Adipocyte (in vitro differentiated cells): Measurements from ENCODE around the gene TMOD2.
A peak's percentile ranks its signal among the peaks of the same experiment; 100 is the strongest.
"Not testable (repeated sequence)": the region's sequence is repeated elsewhere in the genome, so short reads cannot be mapped to it uniquely, and the experiment has no call there.

ENCODE experiments used
- DNase-seq: peaks from one replicate; pipeline ENCODE4 v3.0.0-alpha.2; 2015; ENCODE audit warnings: low read depth
- H3K27me3 ChIP-seq: replicated peaks from 2 replicates; pipeline ENCODE4 v1.7.0; 2013; ENCODE audit warnings: mild to moderate bottlenecking, low read length, moderate library complexity; ENCODE audit not compliant: control insufficient read depth, insufficient read depth
- H3K36me3 ChIP-seq: 2 replicates; pipeline ENCODE4 v1.7.0; 2013; ENCODE audit warnings: low read length, mild to moderate bottlenecking, moderate library complexity; ENCODE audit not compliant: control insufficient read depth, insufficient read depth, severe bottlenecking
- H3K4me1 ChIP-seq: 2 replicates; pipeline ENCODE4 v1.7.0; 2013; ENCODE audit warnings: mild to moderate bottlenecking, low read length, moderate library complexity; ENCODE audit not compliant: control insufficient read depth, insufficient read depth
- H3K4me3 ChIP-seq: 2 replicates; pipeline ENCODE4 v1.7.0; 2013; ENCODE audit warnings: mild to moderate bottlenecking, low read length, moderate library complexity
- H3K9ac ChIP-seq: 2 replicates; pipeline ENCODE4 v1.7.0; 2013; ENCODE audit warnings: mild to moderate bottlenecking, low read length, moderate library complexity
- H3K9me3 ChIP-seq: 2 replicates; pipeline ENCODE4 v1.7.0; 2013; ENCODE audit warnings: mild to moderate bottlenecking, low read length, moderate library complexity; ENCODE audit not compliant: control insufficient read depth

TMOD2 gene

DNA sequence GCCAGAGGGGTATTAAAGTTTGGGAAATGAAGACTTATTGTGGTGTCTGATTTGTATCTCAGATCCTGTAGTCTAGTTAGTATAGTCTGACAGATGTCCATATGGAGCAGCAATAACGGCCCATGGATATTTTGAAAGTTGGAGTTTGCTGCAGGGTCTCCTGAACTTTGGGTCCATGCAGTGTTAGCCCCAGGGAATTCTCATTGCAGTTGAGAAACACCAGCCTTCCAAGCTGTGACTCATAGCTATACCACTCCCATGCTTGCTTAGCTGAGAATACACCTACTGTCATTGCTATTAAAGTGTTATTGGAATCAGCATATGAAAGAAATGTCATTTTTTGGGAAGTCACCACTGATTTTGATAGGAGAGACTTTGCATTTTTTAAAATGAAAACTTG lies 29.2 kb downstream of the TMOD2 start:
- no peaks in the 10 kb centered on the region for H3K36me3 ChIP-seq
- H3K9ac ChIP-seq, result no peak overlapping the region
- DNase-seq, result peak; percentile 53
- no peaks in the 10 kb centered on the region for H3K27me3 ChIP-seq
- peaks cover 9% of the 10 kb centered on the region for H3K4me1 ChIP-seq
- no peaks in the 10 kb centered on the region for H3K9me3 ChIP-seq
- no peak overlapping the region for H3K4me3 ChIP-seq

DNA sequence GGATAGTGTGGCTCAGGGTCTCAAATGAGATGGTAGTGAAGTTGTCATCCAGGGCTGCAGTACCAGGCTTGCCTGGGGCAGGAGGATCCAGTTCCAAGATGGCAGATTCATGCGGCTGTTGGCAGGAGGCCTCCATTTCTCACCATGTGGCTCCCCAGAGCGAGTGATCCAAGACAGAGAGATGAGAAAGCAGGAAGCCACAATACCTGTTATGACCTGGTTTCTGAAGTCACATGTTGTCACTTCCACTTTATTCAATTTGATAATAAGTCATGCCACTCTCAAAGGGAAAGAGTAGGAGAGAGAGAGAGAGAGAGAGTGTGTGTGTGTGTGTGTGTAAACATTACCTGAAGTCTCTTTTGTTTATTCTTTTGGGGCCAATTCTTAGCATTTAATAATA lies 30.1 kb downstream of the TMOD2 start:
- peaks cover 9% of the 10 kb centered on the region for H3K4me1 ChIP-seq
- no peaks in the 10 kb centered on the region for H3K27me3 ChIP-seq
- no peak overlapping the region for H3K9ac ChIP-seq
- H3K9me3 ChIP-seq, result no peaks in the 10 kb centered on the region
- H3K4me3 ChIP-seq, result no peak overlapping the region
- H3K36me3 ChIP-seq, result peaks cover 6% of the 10 kb centered on the region
- DNase-seq, result no peak

DNA sequence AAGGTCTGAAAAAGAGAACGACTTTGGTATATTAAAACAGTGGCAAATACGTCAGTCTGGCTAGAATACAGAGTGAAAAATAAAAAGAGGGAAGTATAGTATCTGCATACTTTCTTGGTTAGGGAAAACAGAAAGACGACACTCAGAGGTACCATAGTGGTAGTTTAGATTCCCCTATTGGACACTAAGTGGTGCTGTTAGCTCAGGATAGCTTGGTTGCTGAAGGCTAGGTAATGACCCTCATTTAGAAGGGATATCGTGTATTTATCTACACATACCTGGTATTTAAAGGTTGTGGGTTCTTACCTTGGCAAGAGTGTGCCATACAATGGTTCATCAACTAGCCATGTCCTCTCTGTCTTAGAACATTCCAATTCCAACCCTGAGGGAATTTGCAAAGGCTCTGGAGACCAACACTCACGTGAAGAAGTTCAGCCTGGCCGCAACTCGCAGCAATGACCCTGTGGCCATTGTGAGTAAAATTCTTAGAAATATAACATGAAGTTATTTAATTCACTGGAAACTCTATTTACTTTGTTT lies 31.0 kb downstream of the TMOD2 start:
- DNase-seq, result no peak
- peaks cover 5% of the 10 kb centered on the region for H3K4me1 ChIP-seq
- no peaks in the 10 kb centered on the region for H3K9me3 ChIP-seq

DNA sequence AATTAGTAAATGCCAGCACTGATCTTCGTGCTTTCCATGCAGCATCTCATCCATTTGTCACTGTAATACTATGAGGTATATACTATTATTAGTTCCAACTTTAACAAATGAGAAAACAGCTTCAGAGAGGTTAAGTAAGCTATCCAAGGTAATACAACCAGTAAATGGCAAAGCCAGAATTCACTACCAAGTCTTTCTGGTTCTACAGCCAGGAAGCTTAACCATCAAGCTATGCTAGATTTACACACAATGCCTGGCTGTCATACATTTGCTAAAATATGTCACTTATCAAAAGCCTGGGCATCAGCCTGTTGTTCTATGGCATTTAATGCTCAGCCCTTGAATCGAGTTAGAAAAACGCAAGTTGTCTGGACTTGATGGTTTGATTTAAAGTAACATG lies 32.6 kb downstream of the TMOD2 start:
- H3K27me3 ChIP-seq, result no peaks in the 10 kb centered on the region
- no peak for DNase-seq
- H3K4me1 ChIP-seq, result peaks cover 5% of the 10 kb centered on the region
- H3K4me3 ChIP-seq, result no peak overlapping the region
- H3K36me3 ChIP-seq, result peaks cover 7% of the 10 kb centered on the region
- no peak overlapping the region for H3K9ac ChIP-seq
- H3K9me3 ChIP-seq, result no peaks in the 10 kb centered on the region

More for the DNA sequence above, 31.0 kb downstream of the TMOD2 start:
- Histone ChIP-seq H3K27me3 (no peaks in the 10 kb centered on the region), H3K4me3 (no peak overlapping the region), H3K9ac (no peak overlapping the region), H3K36me3 (peaks cover 7% of the 10 kb centered on the region)

DNA sequence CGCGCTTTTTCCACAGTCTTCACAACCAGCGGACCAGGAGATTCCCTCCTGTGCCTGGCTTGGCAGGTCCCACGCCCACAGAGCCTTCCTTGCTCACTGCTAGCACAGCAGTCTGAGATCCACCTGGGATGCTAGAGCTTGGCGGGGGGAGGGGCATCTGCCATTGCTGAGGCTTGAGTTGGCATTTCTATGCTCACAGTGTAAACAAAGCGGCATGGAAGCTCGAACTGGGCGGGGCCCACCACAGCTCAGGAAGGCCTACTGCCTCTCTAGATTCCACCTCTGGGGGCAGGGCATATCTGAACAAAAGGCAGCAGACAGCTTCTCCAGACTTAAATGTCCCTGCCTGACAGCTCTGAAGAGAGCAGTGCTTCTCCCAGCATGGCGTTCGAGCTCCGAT lies 35.7 kb downstream of the TMOD2 start:
- H3K4me1 ChIP-seq, H3K9me3 ChIP-seq, DNase-seq, H3K36me3 ChIP-seq, H3K9ac ChIP-seq, H3K27me3 ChIP-seq, H3K4me3 ChIP-seq: not testable (repeated sequence)

DNA sequence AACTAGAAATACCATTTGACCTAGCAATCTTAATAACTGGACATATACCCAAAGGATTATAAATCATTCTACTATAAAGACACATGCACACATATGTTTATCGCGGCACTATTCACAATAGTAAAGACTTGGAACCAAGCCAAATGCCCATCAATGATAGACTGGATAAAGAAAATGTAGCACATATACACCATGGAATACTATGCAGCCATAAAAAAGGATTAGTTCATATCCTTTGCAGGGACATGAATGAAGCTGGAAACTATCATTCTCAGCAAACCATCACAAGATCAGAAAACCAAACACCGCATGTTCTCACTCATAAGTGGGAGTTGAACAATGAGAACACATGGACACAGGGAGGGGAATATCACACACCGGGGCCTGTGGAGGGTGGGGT lies 41.1 kb downstream of the TMOD2 start:
- DNase-seq, H3K36me3 ChIP-seq: not testable (repeated sequence)

DNA sequence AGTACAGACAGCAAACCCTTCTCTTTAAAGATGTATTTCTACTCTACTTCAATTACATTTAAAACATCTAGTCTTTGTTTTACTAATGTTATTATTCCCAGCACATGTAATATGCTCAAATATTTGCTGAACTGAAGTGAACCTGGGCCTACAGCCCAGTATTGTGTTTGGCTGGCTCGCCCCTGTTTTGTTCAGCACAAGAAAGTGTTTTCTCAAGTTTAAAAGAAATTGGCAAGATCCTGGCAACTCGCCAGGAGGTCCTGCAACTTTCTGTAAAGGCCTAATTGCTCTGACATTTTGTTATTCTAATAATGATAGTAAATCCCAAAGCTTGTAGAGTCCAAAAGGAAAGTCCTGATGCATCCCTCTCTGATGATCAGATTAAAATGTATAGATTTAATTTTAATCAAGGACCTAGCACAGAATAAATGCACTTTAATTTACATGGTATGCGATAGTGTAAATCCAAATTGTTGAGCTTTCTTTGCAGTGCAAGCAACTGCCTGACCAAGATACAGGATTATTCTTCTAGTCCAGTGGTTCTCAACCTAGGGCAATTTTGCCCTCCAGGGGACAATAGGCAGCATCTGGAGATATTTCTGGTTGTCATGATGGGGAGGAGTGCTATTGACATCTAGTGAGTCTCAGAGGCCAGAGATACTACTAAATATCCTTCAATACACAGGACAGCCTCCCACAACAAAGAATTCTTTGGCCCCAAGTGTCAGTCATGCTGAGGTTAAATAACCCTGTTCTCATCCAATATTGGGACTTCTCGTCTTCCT lies 42.3 kb downstream of the TMOD2 start:
- peak; percentile 89 for DNase-seq
- no peaks in the 10 kb centered on the region for H3K9me3 ChIP-seq
- no peaks in the 10 kb centered on the region for H3K36me3 ChIP-seq
- peaks cover 5% of the 10 kb centered on the region for H3K4me1 ChIP-seq
- H3K27me3 ChIP-seq, result no peaks in the 10 kb centered on the region
- no peak overlapping the region for H3K9ac ChIP-seq
- H3K4me3 ChIP-seq, result no peak overlapping the region

More for the DNA sequence above, 41.1 kb downstream of the TMOD2 start:
- not testable (repeated sequence) for H3K4me1 ChIP-seq, H3K4me3 ChIP-seq, H3K27me3 ChIP-seq, H3K9ac ChIP-seq, H3K9me3 ChIP-seq

DNA sequence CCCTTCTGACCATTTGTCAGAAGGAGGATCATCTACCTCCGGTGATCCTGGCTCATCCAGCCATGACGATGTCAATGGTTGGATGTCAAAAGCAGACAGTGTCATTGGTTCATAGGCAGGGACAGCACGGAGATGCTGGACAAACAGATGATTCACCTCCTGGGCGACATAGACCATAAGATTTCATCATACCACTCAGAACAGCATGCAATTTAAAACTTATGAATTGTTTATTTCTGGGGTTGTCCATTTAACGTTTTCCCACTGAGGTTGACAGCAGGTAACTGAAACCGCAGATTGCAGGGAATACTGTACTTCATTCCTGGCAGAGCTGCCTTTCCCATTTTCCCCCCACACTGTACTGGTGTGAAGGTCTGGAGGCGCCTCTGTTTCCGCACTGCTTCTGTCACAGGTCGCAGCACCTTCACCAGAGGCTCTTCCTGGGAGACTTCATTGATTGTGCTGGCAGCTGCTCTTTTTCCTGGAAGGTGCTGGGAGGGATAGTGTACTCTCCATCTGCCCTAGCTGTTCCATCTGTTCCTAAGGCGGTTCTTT lies 45.5 kb downstream of the TMOD2 start:
- peak; percentile 33 for DNase-seq
- Histone ChIP-seq H3K4me3 (no peak overlapping the region), H3K9ac (no peak overlapping the region), H3K36me3 (no peaks in the 10 kb centered on the region), H3K9me3 (no peaks in the 10 kb centered on the region), H3K4me1 (peaks cover 5% of the 10 kb centered on the region), H3K27me3 (no peaks in the 10 kb centered on the region)

DNA sequence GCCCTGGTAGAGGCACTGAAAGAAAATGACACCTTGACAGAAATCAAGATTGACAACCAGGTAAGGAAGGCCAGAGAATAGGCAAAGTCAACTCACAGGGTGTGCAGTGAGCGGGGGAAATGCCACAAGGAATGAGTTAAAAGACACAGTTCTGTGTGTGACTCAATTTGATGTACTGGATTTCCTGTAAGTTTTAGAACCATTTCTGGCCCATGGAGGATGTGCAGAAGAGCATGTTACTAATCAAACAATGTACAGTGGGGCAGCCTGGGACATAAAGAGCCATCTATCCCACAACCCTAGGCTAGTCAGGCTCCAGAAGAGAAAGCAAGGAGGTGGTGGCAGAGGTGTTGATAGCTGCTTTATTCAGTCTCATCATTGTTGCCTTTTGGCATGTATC lies 46.9 kb downstream of the TMOD2 start:
- no peak for DNase-seq
- Histone ChIP-seq H3K9ac (no peak overlapping the region), H3K27me3 (no peaks in the 10 kb centered on the region), H3K9me3 (no peaks in the 10 kb centered on the region), H3K36me3 (no peaks in the 10 kb centered on the region), H3K4me1 (peaks cover 2% of the 10 kb centered on the region), H3K4me3 (no peak overlapping the region)

DNA sequence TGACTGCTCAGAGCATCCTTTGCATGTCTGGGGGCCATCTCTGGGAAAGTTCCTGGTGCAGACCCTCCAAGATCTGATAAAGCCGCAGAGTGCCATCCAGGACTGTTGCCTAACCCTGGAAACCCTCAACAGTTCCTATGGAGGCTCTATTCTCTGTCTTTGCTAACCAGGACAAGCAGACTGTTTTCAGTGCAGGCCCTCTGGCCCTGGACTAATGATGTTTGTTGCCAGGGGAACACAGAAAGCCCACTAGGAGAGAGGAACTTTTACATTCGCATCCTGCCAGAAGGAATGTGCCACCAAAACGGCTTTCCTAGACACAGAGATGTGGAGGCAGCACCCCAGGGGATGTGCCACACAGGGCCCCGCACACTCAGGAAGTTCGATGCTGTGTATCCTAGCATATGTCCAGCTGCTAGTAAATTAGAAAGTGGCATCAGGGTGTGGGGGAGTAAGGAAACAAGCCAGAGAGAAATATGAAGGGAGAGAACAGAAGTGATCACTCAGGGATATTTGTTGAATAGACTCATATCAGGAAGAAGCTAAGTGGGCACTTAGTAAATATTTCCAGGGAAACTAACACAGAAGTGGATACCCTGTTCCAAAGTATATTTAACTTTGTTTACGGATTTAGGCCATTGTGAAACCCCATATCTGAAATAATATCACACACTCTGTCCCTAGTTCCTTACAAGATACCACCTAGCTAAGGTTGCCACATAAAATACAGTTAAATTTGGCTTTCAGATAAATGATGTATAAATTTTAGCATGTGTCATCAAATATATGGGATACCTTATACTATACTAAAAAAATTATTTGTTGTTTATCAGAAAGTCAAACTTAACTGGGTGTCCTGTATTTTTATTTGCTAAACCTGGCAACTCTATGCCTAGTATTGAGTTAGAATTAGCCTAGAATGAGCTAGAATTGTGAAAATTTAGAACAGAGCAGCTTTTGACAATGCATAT lies 48.2 kb downstream of the TMOD2 start:
- Histone ChIP-seq H3K4me1 (no peaks in the 10 kb centered on the region), H3K36me3 (no peaks in the 10 kb centered on the region), H3K9me3 (no peaks in the 10 kb centered on the region), H3K9ac (no peak overlapping the region), H3K4me3 (no peak overlapping the region), H3K27me3 (no peaks in the 10 kb centered on the region)
- no peak for DNase-seq

DNA sequence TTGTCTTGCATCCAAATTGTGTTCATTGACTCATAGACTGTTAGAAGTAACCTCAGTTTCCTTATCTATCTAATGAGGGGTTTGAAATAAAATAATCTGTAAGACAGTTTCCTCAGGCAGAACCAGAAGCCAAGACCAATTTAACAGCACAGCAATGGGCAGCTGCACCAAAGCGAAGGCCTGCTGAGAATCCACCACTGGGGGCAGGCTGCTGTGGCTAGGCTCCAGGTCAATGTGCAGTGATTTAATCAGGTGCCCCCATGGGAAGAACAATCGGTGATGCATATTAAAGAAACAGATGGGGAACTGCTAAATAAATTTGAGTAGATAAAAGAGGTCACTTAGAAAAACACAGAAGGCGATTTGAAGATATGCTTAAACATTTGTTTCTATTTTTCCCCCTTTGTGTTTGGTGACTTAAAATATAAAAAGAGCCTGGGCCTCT lies 50.0 kb downstream of the TMOD2 start:
- peaks cover 5% of the 10 kb centered on the region for H3K36me3 ChIP-seq
- H3K9ac ChIP-seq, result no peak overlapping the region
- no peak for DNase-seq
- H3K9me3 ChIP-seq, result no peaks in the 10 kb centered on the region
- no peaks in the 10 kb centered on the region for H3K27me3 ChIP-seq
- H3K4me3 ChIP-seq, result no peak overlapping the region
- no peaks in the 10 kb centered on the region for H3K4me1 ChIP-seq
